Measurements from ENCODE around the gene VIPR1. TPM values are rescaled to one million over a fixed set of nuclear protein-coding genes. Genes with fewer than 3 reads are reported as not detected.

Gene VIPR1
- total and polyA plus RNA-seq, 11 donors, result 0.96 to 5.4 (median 2.4) TPM

DNA sequence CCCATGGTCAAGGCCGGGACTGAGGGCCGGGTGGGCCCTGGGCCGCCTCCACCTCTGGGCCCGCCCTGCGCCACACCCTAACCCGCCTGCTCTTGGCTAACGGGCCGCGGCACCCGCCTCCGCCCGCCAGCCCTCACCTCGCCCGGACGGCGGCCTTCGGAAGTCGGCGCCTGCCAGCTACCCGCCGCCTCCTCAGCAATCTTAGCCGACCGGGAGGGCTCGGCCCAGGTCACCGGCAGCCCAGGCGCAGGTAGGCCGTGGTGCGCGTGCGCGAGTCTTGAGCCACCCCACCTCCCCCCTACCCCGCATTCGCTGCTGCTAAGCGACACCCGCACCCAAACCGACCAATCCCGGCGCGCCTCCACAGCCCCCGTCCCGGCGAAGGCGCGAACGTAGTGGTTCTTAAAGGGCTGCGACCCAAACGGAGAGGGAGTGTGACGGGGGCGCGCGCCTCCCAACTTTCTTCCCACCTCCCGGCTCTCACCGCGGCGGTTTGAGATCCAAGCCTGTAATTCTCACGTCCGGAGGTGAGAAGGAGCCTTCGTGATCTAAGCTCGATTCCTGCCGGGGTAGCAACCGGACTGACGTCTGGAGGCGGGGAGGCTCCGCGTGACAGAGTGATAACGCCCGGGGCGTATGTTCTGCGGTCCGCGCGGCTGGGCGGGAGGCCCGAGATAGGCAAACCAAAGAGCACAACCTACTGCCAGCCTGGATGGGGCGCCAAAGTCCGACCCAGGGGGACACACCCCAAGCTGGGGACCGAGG, 79.4 kb downstream of the VIPR1 start, which contains the start of gene SEC22C:
TSS of gene SEC22C (minus strand) at position 259 of the 765 bp plus-strand sequence. CDS start 12,921 bp downstream, outside the sequence.
- Histone ChIP-seq H3K27ac (peak within 1 kb of the TSS; percentile 80 to 95 (median 89)), H3K27me3 (no peaks in the 10 kb centered on the region), H3K9me3 (no peaks in the 10 kb centered on the region), H3K4me3 (peak within 1 kb of the TSS; percentile 79 to 96 (median 88)), H3K4me1 (peaks cover 0 to 25% (median 14%) of the 10 kb centered on the region in 12 donors), H3K36me3 (peaks cover 0 to 13% (median 0%) of the 10 kb centered on the region in 9 donors)
- intact Hi-C loops (cut with DNase I), result loop anchor here in 7 of 10 donors (5.0 to 10.0 kb wide), 4 partner anchors 70 to 170 kb away; partner anchors contain the start of gene ZBTB47 (in 2 of the 7)
- peak; percentile 84 to 96 for TF ChIP-seq POLR2A (IDR thresholded peaks at IDR 0.05)
- peak in 9 of 12 donors; percentile 20 to 55 (median 37) for TF ChIP-seq CTCF (IDR thresholded peaks at IDR 0.05)
- WGBS, 4 donors, result 0 to 1% (median 1%) methylated on average over 28 to 77 of the region's 77 CpGs
- ATAC-seq (peak; percentile 98 to 99 (median 99)), DNase-seq (peak; percentile 95 to 98 (median 96))

GRCh38 chr3:42582474-42583070, 80.1 kb downstream of the VIPR1 start:
- no peaks in the 10 kb centered on the region for H3K9me3 ChIP-seq
- TF ChIP-seq CTCF (IDR thresholded peaks at IDR 0.05), result peak in 1 of 12 donors; percentile 2
- TF ChIP-seq POLR2A (IDR thresholded peaks at IDR 0.05), result no peak
- ATAC-seq (no peak), DNase-seq (no peak)
- H3K4me3 ChIP-seq, result peak overlapping the region; percentile 79 to 96 (median 88)
- WGBS, 4 donors, result 2 to 7% (median 2%) methylated on average over 3 of the region's 3 CpGs
- peak overlapping the region in 11 of 12 donors; percentile 81 to 95 (median 90) for H3K27ac ChIP-seq
- H3K36me3 ChIP-seq, result peaks cover 0 to 13% (median 0%) of the 10 kb centered on the region in 9 donors
- H3K4me1 ChIP-seq, result peaks cover 0 to 25% (median 14%) of the 10 kb centered on the region in 12 donors
- intact Hi-C loops (cut with DNase I), result loop anchor here in 7 of 10 donors (5.0 to 10.0 kb wide), 4 partner anchors 70 to 170 kb away; partner anchors contain the start of gene ZBTB47 (in 2 of the 7)
- no peaks in the 10 kb centered on the region for H3K27me3 ChIP-seq

Other genes starting within 250 kb of the VIPR1 start
- not detected for gene CCK, start 236.5 kb upstream of the VIPR1 start, total RNA-seq
- gene CCK, start 236.5 kb upstream of the VIPR1 start, polyA plus RNA-seq, result not detected
- gene LYZL4, start 92.0 kb upstream of the VIPR1 start, total RNA-seq, result not detected
- gene LYZL4, start 92.0 kb upstream of the VIPR1 start, polyA plus RNA-seq, result not detected
- gene SEC22C, start 79.3 kb downstream of the VIPR1 start, total RNA-seq, result 10 to 100 TPM; 19.9 to 40.5 (median 28.9) TPM
- gene SEC22C, start 79.3 kb downstream of the VIPR1 start, polyA plus RNA-seq, result 10 to 100 TPM; 17.4 to 35.1 TPM
- 10 to 100 TPM; 10.7 to 16.9 (median 12.8) TPM for gene SS18L2, start 88.2 kb downstream of the VIPR1 start, total RNA-seq
- gene SS18L2, start 88.2 kb downstream of the VIPR1 start, polyA plus RNA-seq, result 10 to 100 TPM; 30.9 to 34.6 TPM
- gene NKTR, start 98.0 kb downstream of the VIPR1 start, total RNA-seq, result 10 to 100 TPM; 14.6 to 40.6 (median 20.9) TPM
- 10 to 100 TPM; 10.7 to 31.3 TPM for gene NKTR, start 98.0 kb downstream of the VIPR1 start, polyA plus RNA-seq
- gene ZBTB47, start 151.1 kb downstream of the VIPR1 start, total RNA-seq, result 100 to 1,000 TPM in 7 of 9 donors, 10 to 100 TPM in 2; 76.6 to 184 (median 131) TPM
- gene ZBTB47, start 151.1 kb downstream of the VIPR1 start, polyA plus RNA-seq, result 100 to 1,000 TPM; 110 to 111 TPM
- gene KLHL40, start 182.9 kb downstream of the VIPR1 start, total RNA-seq, result 1 to 10 TPM in 2 of 9 donors, under 1 TPM in 6, not detected in 1; 0.19 to 5.6 (median 0.73) TPM
- 1 to 10 TPM in 1 of 2 donors, under 1 TPM in 1; 0.61 to 6.8 TPM for gene KLHL40, start 182.9 kb downstream of the VIPR1 start, polyA plus RNA-seq
- 100 to 1,000 TPM; 305 to 823 (median 538) TPM for gene HHATL, start 200.2 kb downstream of the VIPR1 start, total RNA-seq
- 1,000 to 10,000 TPM in 1 of 2 donors, 100 to 1,000 TPM in 1; 188 to 1,023 TPM for gene HHATL, start 200.2 kb downstream of the VIPR1 start, polyA plus RNA-seq

All from heart left ventricle (tissue), 16 donors.